ENCODE results near the gene PAPPA.

PAPPA gene

DNA sequence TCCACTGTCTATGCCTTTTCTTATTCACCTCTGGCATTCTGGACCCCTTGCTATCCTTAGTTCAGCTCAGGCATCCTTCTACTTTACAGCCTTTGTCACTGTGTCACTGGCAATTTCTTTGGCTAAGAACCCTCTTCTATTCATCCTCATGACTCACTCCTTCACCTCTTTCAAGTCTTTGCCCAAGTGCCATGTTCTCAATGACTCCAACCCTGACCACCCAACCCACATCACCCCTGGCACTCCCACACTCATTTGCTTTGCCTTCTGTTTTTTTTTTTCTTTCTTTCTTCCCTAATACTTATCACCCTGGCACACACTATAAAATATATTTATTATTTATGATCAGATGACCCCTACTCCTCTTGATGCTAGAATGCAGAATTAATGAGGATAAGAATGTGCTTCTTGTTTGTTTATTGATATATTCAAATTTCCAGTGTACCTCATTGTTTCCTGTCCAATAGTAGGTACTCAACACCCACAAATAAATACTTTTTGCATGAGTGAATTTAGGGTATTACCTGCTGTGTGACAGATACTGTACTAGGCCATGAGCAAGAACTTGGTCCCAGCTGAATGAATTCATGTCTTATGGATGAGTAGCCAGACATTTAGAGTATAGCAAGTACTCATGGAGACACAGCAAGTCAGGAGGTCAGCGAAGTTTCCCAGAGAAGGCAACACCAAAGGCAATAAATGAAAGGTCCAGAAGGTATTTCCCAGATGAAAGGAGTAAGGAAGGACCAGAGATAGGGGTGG is 236.1 kb downstream of the PAPPA start:
- no peak for DNase-seq

- DNase-seq, result no peak
These were observed 237.0 kb downstream of the PAPPA start for GRCh38 chr9:116390303-116391228.

GRCh38 chr9:116391306-116391900 is 237.8 kb downstream of the PAPPA start:
- no peak for DNase-seq

GRCh38 chr9:116393198-116393597 is 239.6 kb downstream of the PAPPA start:
- DNase-seq, result no peak

DNA sequence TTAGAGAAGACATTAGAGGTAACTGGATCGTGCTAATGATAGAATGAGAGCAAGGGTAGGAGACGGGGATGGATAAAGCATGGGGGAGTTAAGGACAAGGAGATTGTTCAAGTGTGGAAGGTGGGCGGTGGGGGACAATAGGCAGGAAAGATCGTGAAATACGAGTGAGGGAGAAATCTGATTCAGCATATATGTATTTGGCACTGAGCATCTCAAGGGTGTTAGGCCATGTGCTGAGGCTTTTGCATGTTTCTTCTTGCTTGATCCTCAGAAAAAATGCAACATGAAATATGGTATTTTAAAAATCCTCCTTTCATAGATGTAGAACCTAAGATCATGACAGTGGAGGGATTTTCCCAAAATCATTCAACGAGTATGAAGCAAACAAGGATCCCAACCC is 240.5 kb downstream of the PAPPA start:
- DNase-seq, result no peak

DNA sequence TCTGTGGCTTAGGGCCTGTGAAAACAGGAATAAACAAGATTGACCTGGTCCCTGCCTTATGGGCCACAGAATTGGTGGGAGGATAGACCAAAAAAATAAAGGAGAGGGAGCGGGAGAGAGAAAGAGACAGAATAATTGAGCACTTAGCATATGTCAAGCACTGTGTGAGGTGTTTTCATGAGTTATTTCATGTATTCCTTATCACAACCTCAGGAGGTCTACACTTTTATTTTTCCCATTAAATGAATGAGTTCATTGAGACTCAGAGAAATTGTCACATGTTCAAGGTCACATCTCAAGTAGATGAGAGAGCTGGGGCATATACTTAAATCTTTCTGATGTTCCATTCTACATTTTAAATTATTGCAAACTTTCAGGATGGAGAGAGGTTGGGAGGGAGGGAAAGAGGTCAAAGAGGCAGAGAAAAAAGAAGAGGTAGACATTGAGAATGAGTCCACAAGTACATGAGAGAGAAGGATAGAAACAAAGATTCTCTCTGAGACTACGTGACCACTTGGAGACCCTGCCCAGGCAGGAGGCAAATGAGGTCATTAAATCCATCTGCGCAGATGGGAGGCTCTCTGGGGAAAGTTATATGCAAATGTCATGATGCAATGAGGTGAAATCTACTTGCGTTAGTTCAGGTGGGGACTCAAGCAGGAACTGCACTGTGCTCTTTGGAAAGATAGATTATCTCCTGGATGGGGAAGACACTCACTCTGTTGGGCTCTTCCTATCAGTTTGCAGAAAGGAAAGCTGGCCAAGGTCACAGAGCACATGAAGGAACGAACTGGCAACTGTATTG is 241.5 kb downstream of the PAPPA start:
- DNase-seq, result no peak

GRCh38 chr9:116395699-116396037 is 242.1 kb downstream of the PAPPA start:
- no peak for DNase-seq

DNA sequence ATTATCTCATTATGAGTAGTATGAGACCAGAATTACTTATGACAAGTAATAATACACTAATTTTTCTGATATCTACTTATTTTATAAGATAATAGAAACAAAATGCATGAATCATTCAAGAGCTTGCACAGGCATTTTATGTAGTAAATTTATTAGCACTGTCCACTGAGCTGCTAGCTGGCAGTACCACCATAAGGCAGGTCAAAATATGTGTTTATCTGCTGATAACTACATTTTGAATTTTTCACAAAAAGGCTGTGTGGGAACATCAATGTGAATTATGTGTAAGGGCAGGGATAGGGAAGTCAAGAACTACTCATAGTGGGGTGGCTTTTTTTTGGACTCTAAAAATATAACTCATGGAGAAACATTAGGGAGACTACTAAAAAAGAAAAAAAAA is 249.6 kb downstream of the PAPPA start:
- DNase-seq, result no peak

DNA sequence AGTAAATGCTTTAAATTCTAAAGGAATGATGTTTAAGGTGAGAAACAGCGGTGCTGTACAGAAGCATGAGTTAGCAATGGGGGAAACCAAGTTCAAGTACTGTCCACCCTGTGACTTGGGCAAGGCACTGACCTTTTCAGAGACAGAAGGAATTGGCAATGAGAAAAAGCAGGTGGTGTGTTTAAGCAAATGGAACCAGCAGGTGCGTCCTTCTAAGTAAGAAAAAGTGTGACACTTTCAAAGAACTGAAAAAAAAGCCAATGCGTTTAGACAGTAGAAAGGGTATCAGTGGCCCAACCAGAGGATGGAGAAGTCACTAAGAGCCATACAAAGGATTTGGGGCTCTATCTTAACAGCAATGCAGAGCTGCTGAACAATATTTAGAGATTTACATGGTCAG is 250.6 kb downstream of the PAPPA start:
- no peak for DNase-seq

DNA sequence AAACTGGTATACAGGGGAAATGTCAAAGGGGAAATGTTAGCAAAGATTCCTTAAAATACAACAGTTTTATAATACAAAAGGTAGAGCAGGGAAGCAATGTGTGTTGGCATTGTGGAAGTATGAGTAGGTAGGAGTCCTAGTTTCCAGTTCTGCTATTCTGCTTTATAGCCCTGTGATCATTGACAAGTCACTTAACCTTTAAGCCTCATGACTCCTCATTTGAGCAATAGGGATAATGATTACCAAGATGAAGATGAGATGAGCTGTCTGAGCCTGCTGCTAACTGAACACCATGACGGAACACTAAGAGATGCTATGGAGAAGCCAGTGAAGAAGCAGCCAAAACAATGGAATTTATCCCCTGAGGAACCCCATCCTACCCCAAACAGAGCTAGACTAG is 251.7 kb downstream of the PAPPA start:
- DNase-seq, result no peak

- DNase-seq, result no peak
These were observed 252.9 kb downstream of the PAPPA start for GRCh38 chr9:116406469-116406868.

DNA sequence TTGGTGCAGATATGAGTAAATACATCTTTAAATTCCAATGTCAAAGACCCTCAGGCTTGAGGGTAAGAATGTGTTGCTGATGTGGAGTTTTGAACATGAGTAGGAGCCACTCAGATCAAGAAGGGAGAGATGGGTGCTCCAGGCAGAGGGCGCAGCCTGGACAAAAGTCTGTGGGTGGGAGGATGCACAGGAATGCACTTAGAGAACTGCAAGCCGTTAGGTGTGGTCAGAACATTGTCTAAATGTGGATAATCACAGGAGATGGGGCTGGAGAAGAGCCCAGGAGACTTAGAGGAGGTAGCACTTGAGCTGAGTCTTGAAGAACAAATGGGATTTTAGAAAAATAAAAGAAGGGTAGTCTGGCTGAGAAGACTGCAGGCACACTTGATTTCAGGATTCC is 255.5 kb downstream of the PAPPA start:
- DNase-seq, result no peak

- no peak for DNase-seq
These were observed 256.0 kb downstream of the PAPPA start for GRCh38 chr9:116409638-116410037.

DNA sequence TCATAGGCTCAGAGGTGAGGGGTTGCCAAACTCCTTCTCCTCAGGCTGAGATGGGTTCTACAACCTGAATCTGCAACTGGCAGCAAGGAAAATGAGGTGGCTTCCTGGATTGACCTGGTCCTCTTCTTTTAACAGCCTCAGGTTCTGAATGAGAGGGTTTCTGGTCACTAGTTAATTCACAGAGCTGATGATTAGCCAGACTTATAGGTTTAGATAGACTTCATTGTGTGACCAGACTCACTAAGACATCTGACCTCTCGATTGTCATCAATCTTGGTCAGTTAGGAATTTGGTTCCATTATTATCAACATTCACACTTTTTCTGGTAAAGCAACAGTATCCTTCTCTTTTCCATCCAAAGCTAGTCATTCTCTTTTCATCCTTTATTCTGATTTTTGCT is 257.9 kb downstream of the PAPPA start:
- DNase-seq, result no peak

DNA sequence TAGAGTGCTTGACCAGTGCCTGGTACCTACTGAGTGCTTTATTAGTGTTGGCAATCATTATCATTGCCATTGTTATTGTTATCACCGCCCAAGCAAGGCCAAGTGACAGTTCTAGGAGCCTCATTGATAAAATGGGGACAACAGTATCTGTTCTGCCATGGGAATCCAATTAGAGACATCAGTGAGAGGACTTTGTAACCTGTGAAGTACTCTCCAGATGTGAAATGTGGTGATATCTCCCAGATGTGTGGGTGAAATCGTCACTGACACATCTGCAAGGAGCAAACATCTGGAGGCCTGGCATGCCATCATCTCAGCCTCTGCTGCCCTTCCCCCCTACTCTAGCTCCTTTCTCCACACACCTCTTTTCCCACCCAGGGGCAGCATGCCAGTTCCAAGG is 260.8 kb downstream of the PAPPA start:
- no peak for DNase-seq

- DNase-seq, result no peak
These were observed 262.8 kb downstream of the PAPPA start for GRCh38 chr9:116416421-116416820.

DNA sequence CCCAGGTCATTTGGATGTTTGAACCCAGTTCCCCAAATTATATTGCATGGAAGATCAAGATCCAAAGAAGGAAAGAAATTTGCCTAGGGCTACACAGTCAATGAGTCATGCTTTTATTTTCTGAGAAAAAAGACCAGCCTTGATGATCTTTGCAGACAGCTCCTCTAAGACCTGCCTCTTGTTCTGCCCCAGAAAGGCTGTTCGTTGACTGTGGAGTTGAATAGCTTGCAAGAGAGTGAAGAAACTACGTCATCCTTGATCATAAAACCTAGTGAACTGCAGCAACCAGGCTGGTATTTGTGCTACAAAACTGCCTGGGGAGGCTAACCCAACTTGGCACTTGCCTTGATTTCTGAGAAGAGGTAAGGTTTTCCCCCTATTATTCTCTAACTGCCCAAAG is 263.9 kb downstream of the PAPPA start:
- DNase-seq, result no peak

DNA sequence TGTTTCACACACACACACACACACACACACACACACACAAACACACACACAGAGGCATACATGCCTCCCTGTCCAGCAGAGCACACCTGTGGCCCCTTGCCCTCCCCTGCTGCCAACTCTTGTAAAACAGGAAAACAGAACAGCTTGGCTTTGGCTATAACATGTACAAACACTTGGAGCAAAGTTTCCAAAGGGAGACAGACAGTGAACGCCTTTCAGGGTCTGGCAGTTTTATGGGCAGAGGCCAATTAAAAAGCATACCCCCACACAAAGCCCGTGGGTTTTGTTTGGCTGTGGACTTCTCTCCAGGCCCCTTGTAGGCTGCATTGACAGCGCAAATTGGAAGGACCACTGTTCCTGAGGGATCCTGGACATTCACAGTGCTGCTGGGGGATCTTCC is 265.6 kb downstream of the PAPPA start:
- DNase-seq, result no peak

DNA sequence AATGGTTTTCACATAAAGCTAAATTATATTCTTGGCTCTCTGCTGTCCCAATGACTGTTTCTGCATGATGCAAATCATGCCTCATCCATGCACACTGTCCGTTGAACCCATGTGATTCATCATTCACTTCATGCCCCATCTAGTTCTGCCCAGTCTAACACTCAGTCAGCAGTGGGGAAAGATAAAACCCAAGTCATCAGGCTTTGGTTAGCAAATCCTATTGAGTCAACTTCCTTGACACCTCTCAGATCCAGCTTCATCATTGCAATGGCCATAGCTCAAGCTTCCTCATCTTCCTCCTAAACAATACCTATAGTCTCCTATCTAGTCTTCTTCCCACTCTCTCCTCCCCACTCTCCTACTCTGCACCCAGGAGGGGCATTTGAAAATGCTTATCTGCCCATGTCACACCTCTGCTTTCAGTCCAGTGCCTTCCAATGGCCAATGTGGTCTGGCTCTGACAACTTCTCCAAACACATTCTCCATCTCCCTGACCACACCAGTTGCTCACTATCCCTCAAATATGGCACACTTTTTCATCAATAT is 267.5 kb downstream of the PAPPA start:
- DNase-seq, result no peak

- DNase-seq, result no peak
These were observed 268.8 kb downstream of the PAPPA start for GRCh38 chr9:116422119-116422979.

DNA sequence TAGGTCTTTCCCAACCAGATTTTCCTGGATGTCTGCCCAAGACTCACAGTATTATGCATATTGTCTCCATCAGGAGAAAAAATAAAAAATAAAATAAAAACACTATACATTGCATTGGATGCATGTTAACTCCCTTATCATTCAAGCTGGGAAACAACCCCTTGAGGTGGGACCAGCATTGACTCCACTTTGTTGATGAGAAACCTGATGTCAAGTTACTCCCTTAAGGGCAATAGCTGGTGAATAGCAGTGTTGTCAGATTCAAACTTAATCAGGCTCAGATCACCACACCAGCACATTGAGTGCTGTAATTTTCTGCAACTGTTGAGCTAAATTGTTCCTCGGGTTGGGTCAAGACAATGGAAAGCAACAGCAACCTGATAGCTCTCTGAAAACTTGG is 269.6 kb downstream of the PAPPA start:
- DNase-seq, result no peak

DNA sequence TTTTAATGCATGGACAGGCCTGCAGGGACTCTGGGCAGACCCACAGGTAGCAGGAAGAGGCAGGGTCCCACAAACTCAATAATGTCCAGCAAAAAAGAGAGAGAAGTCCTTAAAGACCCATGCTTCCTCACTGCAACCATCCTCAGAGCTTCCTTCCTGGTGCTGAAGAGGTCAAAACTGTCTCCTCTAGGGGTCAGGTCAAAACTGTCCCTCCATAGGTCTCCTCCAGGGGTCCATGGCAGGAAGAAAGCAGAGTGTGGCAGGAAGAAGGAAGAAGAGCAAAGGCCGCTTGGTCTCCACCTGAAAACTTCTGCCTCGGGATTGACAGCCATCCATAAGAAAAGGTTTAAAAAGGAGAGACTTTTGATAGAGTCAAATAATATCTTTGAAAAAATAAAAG is 271.7 kb downstream of the PAPPA start:
- DNase-seq, result no peak

All from femur (tissue), 1 donor.